Hippocampal formation (tissue), 2 donors: ENCODE data around the gene DSPP.
"Not testable (repeated sequence)": the region's sequence is repeated elsewhere in the genome, so short reads cannot be mapped to it uniquely, and the experiment has no call there.

ENCODE experiments used
- DNase-seq, 2 donors: peaks; one replicate each; lab custom pipeline; 2025; lab: John Stamatoyannopoulos, UW

DSPP gene

GRCh38 chr4:87608229-87608628 is at the start of gene DSPP:
Gene DSPP (plus strand): TSS chr4:87608529. CDS start chr4:87610909, 2,380 bp downstream.
- DNase-seq, result no peak

GRCh38 chr4:87559090-87559837 is 49.1 kb upstream of the DSPP start:
- no peak for DNase-seq

- DNase-seq, result no peak
Observed at GRCh38 chr4:87560802-87561201, 47.5 kb upstream of the DSPP start.

- DNase-seq, result no peak
Observed at GRCh38 chr4:87565746-87566145, 42.6 kb upstream of the DSPP start.

- DNase-seq, result no peak
Observed at GRCh38 chr4:87566276-87566675, 42.1 kb upstream of the DSPP start.

GRCh38 chr4:87567191-87567590 is 41.1 kb upstream of the DSPP start:
- DNase-seq, result no peak

GRCh38 chr4:87570290-87570805 is 38.0 kb upstream of the DSPP start:
- DNase-seq, result no peak

- not testable (repeated sequence) for DNase-seq
Observed at GRCh38 chr4:87574376-87574775, 34.0 kb upstream of the DSPP start.

- no peak for DNase-seq
Observed at GRCh38 chr4:87574996-87575395, 33.3 kb upstream of the DSPP start.

- no peak for DNase-seq
Observed at GRCh38 chr4:87575408-87575807, 32.9 kb upstream of the DSPP start.

- DNase-seq, result no peak
Observed at GRCh38 chr4:87575983-87576382, 32.3 kb upstream of the DSPP start.

GRCh38 chr4:87579478-87579877 is 28.9 kb upstream of the DSPP start:
- no peak for DNase-seq

GRCh38 chr4:87580057-87580456 is 28.3 kb upstream of the DSPP start:
- no peak for DNase-seq

GRCh38 chr4:87584222-87584908 is 24.0 kb upstream of the DSPP start:
- no peak for DNase-seq

GRCh38 chr4:87589531-87589930 is 18.8 kb upstream of the DSPP start:
- DNase-seq, result no peak

- DNase-seq, result no peak
Observed at GRCh38 chr4:87592124-87592523, 16.2 kb upstream of the DSPP start.

GRCh38 chr4:87601361-87601760 is 7.0 kb upstream of the DSPP start:
- no peak for DNase-seq

- no peak for DNase-seq
Observed at GRCh38 chr4:87614292-87614890, 6.1 kb downstream of the DSPP start.

GRCh38 chr4:87616268-87616667 is 7.9 kb downstream of the DSPP start:
- DNase-seq, result no peak

GRCh38 chr4:87620086-87620485 is 11.8 kb downstream of the DSPP start:
- DNase-seq, result no peak

GRCh38 chr4:87620491-87620890 is 12.2 kb downstream of the DSPP start:
- peak in 1 of 2 donors; percentile 48 for DNase-seq

GRCh38 chr4:87622303-87622702 is 14.0 kb downstream of the DSPP start:
- DNase-seq, result no peak

- no peak for DNase-seq
Observed at GRCh38 chr4:87624698-87625097, 16.4 kb downstream of the DSPP start.
